Breast epithelium (tissue), 4 donors: ENCODE results near the gene SENP8. TPM values are rescaled to one million over a fixed set of nuclear protein-coding genes. Genes with fewer than 3 reads are reported as not detected.
"Not testable (repeated sequence)": the region's sequence is repeated elsewhere in the genome, so short reads cannot be mapped to it uniquely, and the experiment has no call there.

Source experiments
- DNase-seq, 2 donors: peaks; one replicate each; pipeline ENCODE4 v3.0.0-alpha.2; 2019; ENCODE audit warnings: low spot score in 2 of 2
- H3K27ac ChIP-seq, 2 donors: fragments of 200-600 bp; sonication (generic) in 1 of 2; one replicate each; pipeline ENCODE4 v1.5.1; 2016 to 2019; ENCODE audit warnings: mild to moderate bottlenecking in 1 of 2
- H3K27me3 ChIP-seq, 2 donors: fragments of 200-600 bp; sonication (generic) in 1 of 2; one replicate each; pipeline versions ENCODE4 v1.5.1 to v1.6.0; 2017 to 2019; ENCODE audit warnings: control low read depth in 1 of 2, mild to moderate bottlenecking in 1 of 2
- H3K36me3 ChIP-seq: fragments of 200-600 bp; one replicate; pipeline ENCODE4 v1.5.1; 2019
- H3K4me1 ChIP-seq, 2 donors: fragments of 200-600 bp; sonication (generic); one replicate each; pipeline ENCODE4 v1.5.1; 2016 to 2019; ENCODE audit warnings: control low read depth in 1 of 2
- H3K4me3 ChIP-seq, 3 donors: fragments of 200-600 bp; sonication (generic); 1 replicate in 2 of 3; 2 replicates in 1 of 3; pipeline ENCODE4 v1.5.1; 2016 to 2019; ENCODE audit warnings: mild to moderate bottlenecking in 3 of 3, moderate library complexity in 2 of 3
- H3K9me3 ChIP-seq, 2 donors: fragments of 200-600 bp; sonication (generic) in 1 of 2; one replicate each; pipeline ENCODE4 v1.5.1; 2016 to 2019; ENCODE audit warnings: control low read depth in 1 of 2
- CTCF ChIP-seq, 3 donors: fragments of 450-650 bp; IDR thresholded peaks; one replicate each; pipeline ENCODE4 v1.5.1; 2016 to 2017; ENCODE audit warnings: antibody characterized with exemption in 3 of 3, mild to moderate bottlenecking in 3 of 3, moderate library complexity in 3 of 3
- POLR2A ChIP-seq: fragments of 450-650 bp; IDR thresholded peaks from one replicate; pipeline ENCODE4 v1.6.1; 2016; ENCODE audit warnings: antibody characterized with exemption, mild to moderate bottlenecking, moderate library complexity
- POLR2AphosphoS5 ChIP-seq, 3 donors: sonication (generic); formaldehyde crosslinking; IDR thresholded peaks; one replicate each; pipeline ENCODE4 v1.6.1; 2017; ENCODE audit warnings: antibody characterized with exemption in 3 of 3
- intact Hi-C: fragments of 100-400 bp; cut with DNase I; formaldehyde crosslinking; loops from one replicate; pipeline ENCODE4 v1.15.1; 2023; ENCODE audit warnings: low total_unique reads
- total RNA-seq, 3 donors: library from RNA; depleted of rRNA; stranded (reverse); fragments of >200 nt; gene quantifications; one replicate each; pipeline ENCODE4 v1.1.0, GENCODE V29; 2016

Gene SENP8
- 1 to 10 TPM; 1.6 to 4.4 (median 2.0) TPM for total RNA-seq

DNA sequence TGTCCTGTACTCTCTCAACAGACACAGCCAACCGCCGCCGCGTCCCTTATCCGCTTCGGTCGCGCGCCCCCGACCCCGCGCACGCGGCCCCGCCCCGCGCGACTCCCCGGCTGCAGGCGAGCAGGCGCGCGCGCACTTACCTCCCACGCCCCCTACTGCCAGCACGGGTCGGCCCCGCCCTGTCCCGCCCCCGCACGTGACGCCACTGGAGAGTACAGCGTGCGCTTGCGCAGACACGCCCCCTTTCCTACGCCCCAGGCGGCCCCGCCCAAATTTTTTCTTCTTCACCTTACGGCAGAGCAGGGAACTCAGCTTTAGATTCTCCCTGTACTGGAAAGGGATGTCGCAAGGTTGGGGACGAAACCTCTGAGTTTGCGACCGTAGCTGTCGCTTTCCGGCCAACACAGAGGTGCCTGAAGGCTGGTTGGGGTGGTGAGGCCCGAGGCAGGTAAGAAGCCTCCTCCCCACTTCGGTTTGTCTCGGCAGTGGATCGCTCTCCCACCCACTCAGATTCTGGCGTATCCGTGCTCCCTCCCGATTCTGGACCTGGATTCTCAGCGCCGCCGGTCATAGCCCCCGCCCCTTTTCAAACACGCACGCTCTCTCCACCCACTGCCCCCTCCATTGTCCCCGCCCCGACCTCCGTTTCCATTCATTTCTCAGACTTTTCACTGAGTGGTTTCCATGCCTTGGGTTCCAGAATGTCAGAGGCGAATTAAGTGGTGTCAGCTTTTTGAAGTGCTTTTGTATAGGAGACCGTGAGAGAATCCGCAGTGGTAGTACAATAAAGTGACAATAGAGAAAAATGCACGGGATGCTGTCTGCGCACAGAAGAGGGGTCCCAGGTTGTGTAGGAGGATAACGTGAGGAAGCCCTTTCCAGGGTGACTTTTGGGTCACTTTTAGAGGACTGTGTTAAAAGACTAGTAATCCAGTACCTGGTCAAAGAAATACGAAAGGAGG, at the start of gene SENP8, which contains the start of gene MYO9A:
TSS of gene SENP8 (plus strand) at position 387 of the 962 bp plus-strand sequence. CDS start 21,221 bp downstream, outside the sequence.
TSS of gene MYO9A (minus strand) at position 134 of the 962 bp plus-strand sequence. CDS start 71,587 bp downstream, outside the sequence.
- TF ChIP-seq POLR2A (no peak), POLR2AphosphoS5 (IDR thresholded peaks at IDR 0.05) (peak; percentile 28 to 77 (median 56)), CTCF (IDR thresholded peaks at IDR 0.05) (peak in 1 of 3 donors; percentile 11)
- no peaks in the 10 kb centered on the region for H3K9me3 ChIP-seq
- peak within 1 kb of the TSS; percentile 75 to 94 (median 83) for H3K4me3 ChIP-seq
- H3K27ac ChIP-seq, result peak within 1 kb of the TSS; percentile 98
- H3K36me3 ChIP-seq, result no peaks in the 10 kb centered on the region
- intact Hi-C loops, result no loop called here
- no peaks in the 10 kb centered on the region for H3K27me3 ChIP-seq
- H3K4me1 ChIP-seq, result no peaks in the 10 kb centered on the region
- DNase-seq, result peak; percentile 97 to 100

GRCh38 chr15:72068856-72069255, 49.3 kb upstream of the SENP8 start:
- DNase-seq, result no peak
- no peak overlapping the region for H3K27ac ChIP-seq
- H3K4me3 ChIP-seq, result no peak overlapping the region
- no peak for TF ChIP-seq POLR2AphosphoS5 (IDR thresholded peaks at IDR 0.05)
- no peak for TF ChIP-seq CTCF (IDR thresholded peaks at IDR 0.05)
- TF ChIP-seq POLR2A, result no peak
- no peaks in the 10 kb centered on the region for H3K36me3 ChIP-seq
- no peaks in the 10 kb centered on the region for H3K27me3 ChIP-seq
- no peaks in the 10 kb centered on the region for H3K4me1 ChIP-seq
- no peaks in the 10 kb centered on the region for H3K9me3 ChIP-seq
- intact Hi-C loops, result no loop called here

DNA sequence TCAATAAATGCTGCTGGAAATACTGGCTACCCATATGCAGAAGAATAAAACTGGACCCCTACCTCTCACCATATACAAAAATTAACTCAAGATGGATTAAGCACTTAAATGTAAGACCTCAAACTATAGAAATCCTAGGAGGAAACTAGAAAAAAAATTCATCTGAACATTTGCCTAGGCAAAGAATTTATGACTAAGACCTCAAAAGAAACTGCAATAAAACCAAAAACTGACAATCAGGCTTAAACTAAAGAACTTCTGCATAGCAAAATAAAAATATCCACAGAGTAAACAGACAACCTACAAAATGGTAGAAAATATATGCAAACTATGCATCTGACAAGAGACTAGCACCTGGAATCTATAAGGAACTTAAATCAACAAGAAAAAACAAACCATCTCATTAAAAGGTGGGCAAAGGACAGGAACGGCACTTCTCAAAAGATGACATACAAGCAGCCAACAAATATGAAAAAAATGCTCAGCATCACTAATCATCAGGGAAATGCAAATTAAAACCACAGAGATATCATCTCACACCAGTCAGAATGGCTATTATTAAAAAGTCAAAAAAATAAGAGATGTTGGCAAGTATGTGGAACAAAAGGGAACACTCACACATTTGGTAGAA, 47.3 kb upstream of the SENP8 start:
- DNase-seq, result no peak
- no peaks in the 10 kb centered on the region for H3K9me3 ChIP-seq
- H3K4me1 ChIP-seq, result no peaks in the 10 kb centered on the region
- intact Hi-C loops, result no loop called here
- no peaks in the 10 kb centered on the region for H3K36me3 ChIP-seq
- H3K27me3 ChIP-seq, result no peaks in the 10 kb centered on the region
- no peak overlapping the region for H3K27ac ChIP-seq
- no peak for TF ChIP-seq POLR2A
- TF ChIP-seq CTCF (IDR thresholded peaks at IDR 0.05), result no peak
- no peak for TF ChIP-seq POLR2AphosphoS5 (IDR thresholded peaks at IDR 0.05)
- no peak overlapping the region for H3K4me3 ChIP-seq

- H3K27ac ChIP-seq, H3K27me3 ChIP-seq, DNase-seq, H3K4me1 ChIP-seq, H3K9me3 ChIP-seq, H3K4me3 ChIP-seq, intact Hi-C loops, H3K36me3 ChIP-seq: not testable (repeated sequence)
These were observed 46.8 kb upstream of the SENP8 start for GRCh38 chr15:72071448-72071825.

GRCh38 chr15:72074335-72075060, 43.7 kb upstream of the SENP8 start:
- DNase-seq, result no peak
- intact Hi-C loops, result no loop called here
- H3K27ac ChIP-seq, result no peak overlapping the region

More at GRCh38 chr15:72074335-72075060, 43.7 kb upstream of the SENP8 start:
- H3K27me3 ChIP-seq, result no peaks in the 10 kb centered on the region
- no peaks in the 10 kb centered on the region for H3K36me3 ChIP-seq
- TF ChIP-seq POLR2A, result no peak
- no peak for TF ChIP-seq POLR2AphosphoS5 (IDR thresholded peaks at IDR 0.05)
- no peak for TF ChIP-seq CTCF (IDR thresholded peaks at IDR 0.05)
- H3K4me3 ChIP-seq, result no peak overlapping the region
- no peaks in the 10 kb centered on the region for H3K4me1 ChIP-seq
- H3K9me3 ChIP-seq, result no peaks in the 10 kb centered on the region
